HG03066 (cell line): ENCODE measurements around the gene CEP68.

Source experiments
- ATAC-seq: cut with Tn5 transposase; IDR thresholded peaks from one replicate; pipeline ENCODE4 v1.9.1; 2021; ENCODE audit warnings: low read depth; ENCODE audit not compliant: unreplicated experiment

Gene CEP68

GRCh38 chr2:65055422-65056214 lies 598 bp upstream of the CEP68 start:
- ATAC-seq = peak; percentile 29

- ATAC-seq = no peak
Measured at GRCh38 chr2:65057054-65057375, 799 bp downstream of the CEP68 start.

DNA sequence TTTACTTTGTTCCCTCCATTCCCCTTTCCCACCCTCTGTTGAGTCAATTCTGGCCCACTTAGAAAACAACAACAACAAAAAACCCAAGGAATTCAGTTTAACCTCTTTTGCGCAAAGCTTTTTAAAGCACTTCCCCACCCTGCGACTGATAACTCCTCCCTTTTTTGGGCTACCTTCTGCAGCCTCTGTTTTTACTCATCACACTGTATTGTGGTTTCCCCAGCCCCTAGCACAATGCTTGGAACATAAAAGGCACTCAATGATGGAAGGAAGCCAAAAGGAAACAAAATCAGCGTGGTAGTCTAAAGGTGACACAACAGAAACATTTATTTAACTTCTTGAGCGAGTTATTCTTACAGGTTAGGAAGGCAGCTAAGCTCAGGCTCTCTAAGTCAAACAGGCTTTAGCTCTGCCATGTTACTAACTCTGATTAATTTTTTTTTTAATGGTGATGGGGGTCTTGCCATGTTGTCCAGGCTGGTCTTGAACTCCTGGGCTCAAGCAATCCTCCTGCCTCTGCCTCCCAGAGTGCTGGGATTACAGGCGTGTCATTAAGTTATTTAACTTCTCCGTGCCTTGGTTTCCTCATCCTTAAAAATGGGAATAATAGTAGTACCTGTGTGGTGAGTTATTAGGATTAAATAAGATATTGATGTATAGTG lies 1.3 kb downstream of the CEP68 start:
- ATAC-seq = no peak

DNA sequence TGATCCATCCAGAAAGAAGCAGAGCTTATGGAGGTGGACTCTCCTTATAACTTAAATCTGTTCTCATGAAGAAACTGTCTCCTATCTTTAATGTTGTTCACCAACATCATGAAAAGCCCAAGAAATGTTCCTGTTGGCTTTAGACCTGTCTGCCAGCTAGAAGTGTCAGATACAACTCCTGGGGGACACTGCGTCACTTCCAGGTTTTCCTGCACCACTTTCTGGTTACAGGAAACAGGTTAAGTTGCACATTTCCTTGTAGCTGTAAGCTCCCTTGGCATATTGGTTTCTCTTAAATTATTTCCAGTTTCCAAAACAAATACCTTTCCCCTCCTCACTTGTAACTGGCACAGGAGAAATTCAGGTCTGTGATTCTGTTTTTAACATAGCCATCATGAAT lies 2.9 kb downstream of the CEP68 start:
- no peak for ATAC-seq

- ATAC-seq = no peak
Measured at GRCh38 chr2:65061146-65061909, 5.1 kb downstream of the CEP68 start.

DNA sequence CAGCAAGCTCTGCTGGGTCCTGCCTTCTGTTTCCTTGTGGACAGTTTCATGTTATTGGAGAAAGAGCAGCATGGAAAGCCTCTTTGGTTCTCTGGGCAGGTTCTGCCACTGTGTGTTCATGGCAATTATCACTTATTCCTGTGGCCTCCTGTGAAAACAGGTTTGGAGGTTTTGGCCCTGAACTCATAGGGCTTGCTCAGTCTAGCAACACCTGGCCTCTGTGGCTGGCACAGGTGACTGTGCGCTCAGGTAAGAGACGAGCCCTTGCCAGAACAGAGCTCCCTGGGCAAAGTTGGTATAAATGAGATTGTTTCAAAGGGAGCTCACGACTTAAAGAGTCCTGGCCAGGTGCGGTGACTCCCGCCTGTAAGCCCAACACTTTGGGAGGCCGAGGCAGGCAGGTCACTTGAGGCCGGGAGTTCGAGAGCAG lies 5.7 kb downstream of the CEP68 start:
- no peak for ATAC-seq

GRCh38 chr2:65062843-65063825 lies 6.9 kb downstream of the CEP68 start:
- ATAC-seq = no peak

GRCh38 chr2:65064728-65065552 lies 8.7 kb downstream of the CEP68 start:
- ATAC-seq = peak; percentile 86

- no peak for ATAC-seq
Measured at GRCh38 chr2:65067806-65068553, 11.8 kb downstream of the CEP68 start.

DNA sequence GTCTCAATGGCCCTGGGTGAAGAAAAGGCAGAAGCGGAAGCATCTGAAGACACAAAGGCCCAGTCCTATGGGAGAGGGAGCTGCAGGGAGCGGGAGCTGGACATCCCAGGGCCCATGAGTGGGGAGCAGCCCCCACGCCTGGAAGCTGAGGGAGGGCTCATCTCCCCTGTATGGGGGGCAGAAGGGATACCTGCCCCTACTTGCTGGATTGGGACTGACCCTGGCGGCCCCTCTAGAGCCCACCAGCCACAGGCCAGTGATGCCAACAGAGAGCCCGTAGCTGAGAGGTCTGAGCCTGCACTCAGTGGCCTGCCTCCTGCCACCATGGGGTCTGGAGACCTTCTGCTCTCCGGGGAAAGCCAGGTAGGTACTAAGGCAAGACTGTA lies 13.2 kb downstream of the CEP68 start:
- no peak for ATAC-seq

GRCh38 chr2:65070172-65070830 lies 14.1 kb downstream of the CEP68 start:
- no peak for ATAC-seq

DNA sequence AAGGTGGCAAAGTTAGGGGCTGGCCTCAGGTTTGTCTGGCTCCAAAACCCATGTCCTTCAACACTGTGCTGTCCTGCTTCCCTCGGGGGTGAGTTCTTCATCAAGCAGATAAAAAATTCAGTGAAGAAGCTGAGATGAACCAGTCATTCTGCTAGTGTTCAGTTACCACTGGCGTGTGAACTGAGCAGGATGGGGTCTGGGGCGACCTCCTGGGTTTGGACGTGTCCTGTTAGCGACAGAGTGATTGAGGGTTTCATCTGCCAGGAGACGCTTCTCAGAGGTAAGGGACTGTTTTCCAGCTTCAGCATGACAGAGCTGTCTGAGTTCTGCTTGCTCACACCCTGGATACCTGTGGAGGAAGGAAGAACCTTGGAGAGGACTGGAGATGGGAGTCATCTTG lies 14.6 kb downstream of the CEP68 start:
- ATAC-seq = no peak

GRCh38 chr2:65071499-65072180 lies 15.4 kb downstream of the CEP68 start:
- ATAC-seq = no peak

- ATAC-seq = no peak
Measured at GRCh38 chr2:65072181-65072970, 16.2 kb downstream of the CEP68 start.

DNA sequence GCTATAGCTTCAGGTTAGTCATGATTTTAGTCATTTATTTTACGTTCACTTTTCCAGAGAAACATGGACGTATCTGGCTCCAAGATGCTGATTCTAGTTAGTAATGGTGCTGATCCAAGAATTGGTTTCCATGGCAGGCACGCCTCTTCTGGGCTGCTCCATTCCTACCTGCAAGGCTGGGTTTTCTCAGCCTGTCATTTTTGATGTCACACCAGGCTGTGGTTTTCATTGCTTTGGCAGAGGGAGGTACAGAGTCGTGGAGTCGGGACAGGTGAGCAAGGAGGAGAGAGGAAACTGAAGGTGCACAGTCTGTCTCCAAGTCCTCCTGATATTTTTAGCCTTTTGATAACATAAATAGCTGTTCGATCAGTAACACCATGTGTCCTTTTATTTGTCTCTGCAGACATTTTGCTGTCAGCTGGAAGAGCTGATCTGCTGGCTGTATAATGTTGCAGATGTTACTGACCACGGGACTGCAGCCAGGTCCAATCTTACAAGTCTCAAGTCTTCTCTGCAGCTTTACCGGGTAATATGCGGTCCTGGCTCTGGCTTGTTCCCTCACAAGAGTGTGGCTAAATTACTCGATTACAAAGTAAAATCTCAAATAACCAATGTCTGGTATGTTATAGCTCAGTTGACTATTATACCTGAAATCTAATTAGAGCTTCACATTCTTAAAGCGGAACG lies 17.8 kb downstream of the CEP68 start:
- ATAC-seq = no peak

GRCh38 chr2:65075176-65075575 lies 19.0 kb downstream of the CEP68 start:
- no peak for ATAC-seq
